ENCODE results near the gene TRMT1L.

DNA sequence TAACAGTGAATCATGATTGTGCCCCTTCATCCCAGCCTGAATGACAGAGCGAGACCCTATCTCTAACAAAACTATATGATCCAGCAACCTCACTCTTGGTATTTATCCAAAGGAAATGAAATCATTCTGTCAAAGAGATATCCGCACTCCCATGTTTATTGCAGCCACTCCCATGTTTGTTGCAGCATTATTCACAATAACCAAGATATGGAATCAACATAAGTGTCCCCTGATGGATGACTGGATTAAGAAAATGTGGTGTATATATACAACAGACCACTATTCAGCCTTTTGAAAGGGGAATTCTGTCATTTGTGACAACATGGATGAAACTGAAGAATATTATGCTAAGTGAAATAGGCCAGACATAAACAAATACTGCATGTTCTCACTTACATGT lies 44.4 kb downstream of the TRMT1L start:
- TF ChIP-seq, protein P1, sequence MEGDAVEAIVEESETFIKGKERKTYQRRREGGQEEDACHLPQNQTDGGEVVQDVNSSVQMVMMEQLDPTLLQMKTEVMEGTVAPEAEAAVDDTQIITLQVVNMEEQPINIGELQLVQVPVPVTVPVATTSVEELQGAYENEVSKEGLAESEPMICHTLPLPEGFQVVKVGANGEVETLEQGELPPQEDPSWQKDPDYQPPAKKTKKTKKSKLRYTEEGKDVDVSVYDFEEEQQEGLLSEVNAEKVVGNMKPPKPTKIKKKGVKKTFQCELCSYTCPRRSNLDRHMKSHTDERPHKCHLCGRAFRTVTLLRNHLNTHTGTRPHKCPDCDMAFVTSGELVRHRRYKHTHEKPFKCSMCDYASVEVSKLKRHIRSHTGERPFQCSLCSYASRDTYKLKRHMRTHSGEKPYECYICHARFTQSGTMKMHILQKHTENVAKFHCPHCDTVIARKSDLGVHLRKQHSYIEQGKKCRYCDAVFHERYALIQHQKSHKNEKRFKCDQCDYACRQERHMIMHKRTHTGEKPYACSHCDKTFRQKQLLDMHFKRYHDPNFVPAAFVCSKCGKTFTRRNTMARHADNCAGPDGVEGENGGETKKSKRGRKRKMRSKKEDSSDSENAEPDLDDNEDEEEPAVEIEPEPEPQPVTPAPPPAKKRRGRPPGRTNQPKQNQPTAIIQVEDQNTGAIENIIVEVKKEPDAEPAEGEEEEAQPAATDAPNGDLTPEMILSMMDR (conservative IDR thresholded peaks at IDR 0.05) = no peak
- TF ChIP-seq ZFX (IDR thresholded peaks at IDR 0.05) = no peak

Measured in C4-2B (cell line).